OCI-LY7 (cell line): ENCODE measurements around the gene KRTAP4-12.

ENCODE experiments used
- CTCF ChIP-seq: fragments of 200-600 bp; sonication (generic); conservative IDR thresholded peaks from 2 replicates; pipeline ENCODE4 v1.5.1; 2014; ENCODE audit warnings: mild to moderate bottlenecking, antibody characterized with exemption, low read length, moderate library complexity, mixed read lengths
- EZH2phosphoT487 ChIP-seq: fragments of 200-600 bp; sonication (generic); IDR thresholded peaks from 2 replicates; pipeline ENCODE4 v1.6.1; 2018; ENCODE audit warnings: low read depth, borderline replicate concordance, mild to moderate bottlenecking, mixed run types, antibody characterized with exemption, low read length, moderate library complexity, mixed read lengths

- no peak for TF ChIP-seq CTCF
- no peak for TF ChIP-seq EZH2phosphoT487
Measured at GRCh38 chr17:41144846-41145245, 20.9 kb upstream of the KRTAP4-12 start.
